GM18499 (cell line): Measurements from ENCODE around the gene GRID1.
A peak's percentile ranks its signal among the peaks of the same experiment; 100 is the strongest.

Experiments
- ATAC-seq: cut with Tn5 transposase; IDR thresholded peaks from one replicate; pipeline ENCODE4 v1.9.1; 2021; ENCODE audit warnings: moderate number of reproducible peaks; ENCODE audit not compliant: insufficient read depth, unreplicated experiment

Gene GRID1

GRCh38 chr10:86366033-86366901, at the start of gene GRID1:
TSS of gene GRID1 (minus strand) at chr10:86366795.
- ATAC-seq, result no peak

- no peak for ATAC-seq
Observed at GRCh38 chr10:86415583-86415982, 49.0 kb upstream of the GRID1 start.

GRCh38 chr10:86415116-86415515, 48.5 kb upstream of the GRID1 start:
- ATAC-seq, result no peak

GRCh38 chr10:86413046-86413728, 46.6 kb upstream of the GRID1 start:
- ATAC-seq, result peak; percentile 57

- no peak for ATAC-seq
Observed at GRCh38 chr10:86411852-86412560, 45.4 kb upstream of the GRID1 start.

- ATAC-seq, result peak; percentile 37
Observed at GRCh38 chr10:86411281-86411841, 44.8 kb upstream of the GRID1 start.

- ATAC-seq, result no peak
Observed at GRCh38 chr10:86410542-86411124, 44.0 kb upstream of the GRID1 start.

- ATAC-seq, result no peak
Observed at GRCh38 chr10:86409183-86409582, 42.6 kb upstream of the GRID1 start.

GRCh38 chr10:86403183-86403797, 36.7 kb upstream of the GRID1 start:
- ATAC-seq, result no peak

- ATAC-seq, result no peak
Observed at GRCh38 chr10:86402283-86402941, 35.8 kb upstream of the GRID1 start.

GRCh38 chr10:86401588-86402282, 35.1 kb upstream of the GRID1 start:
- no peak for ATAC-seq

- ATAC-seq, result peak; percentile 7
Observed at GRCh38 chr10:86400705-86401587, 34.4 kb upstream of the GRID1 start.

GRCh38 chr10:86399879-86400704, 33.5 kb upstream of the GRID1 start:
- ATAC-seq, result peak; percentile 66

GRCh38 chr10:86399514-86399878, 32.9 kb upstream of the GRID1 start:
- no peak for ATAC-seq

GRCh38 chr10:86397120-86397519, 30.5 kb upstream of the GRID1 start:
- ATAC-seq, result no peak

GRCh38 chr10:86393862-86394455, 27.4 kb upstream of the GRID1 start:
- no peak for ATAC-seq

- ATAC-seq, result no peak
Observed at GRCh38 chr10:86393362-86393761, 26.8 kb upstream of the GRID1 start.
